Caco-2 (cell line): ENCODE data around the gene PHC2. TPM values are rescaled to one million over a fixed set of nuclear protein-coding genes. Genes with fewer than 3 reads are reported as not detected.

ENCODE experiments used
- BruUV-seq: library from RNA; stranded (reverse); fragments of 400-500 nt; replicated peaks from 2 replicates; lab custom pipeline; 2021; lab: Mats Ljungman, UMichigan
- CTCF ChIA-PET: fragments of 300-600 bp; sonication (Branson Sonifier 250); formaldehyde crosslinking; loops from one replicate; lab custom pipeline; 2022; ENCODE audit warnings: antibody characterized with exemption; lab: Charles Lee
- POLR2A ChIA-PET: fragments of 300-600 bp; sonication (Branson Sonifier 250); formaldehyde crosslinking; loops from one replicate; lab custom pipeline; 2022; ENCODE audit warnings: antibody characterized with exemption; lab: Charles Lee
- DNase-seq, 2 experiments: peaks; one replicate each; pipeline versions ENCODE4 v3.0.0 to v3.0.0-alpha.2; 2020 to 2022
- H3K27me3 ChIP-seq: replicated peaks from 2 replicates; pipeline ENCODE4 v1.6.0; 2011; ENCODE audit warnings: low read length; ENCODE audit not compliant: control insufficient read depth, insufficient read depth
- H3K36me3 ChIP-seq: 2 replicates; pipeline ENCODE4 v1.5.1; 2011; ENCODE audit warnings: low read length; ENCODE audit not compliant: control insufficient read depth, insufficient read depth
- H3K4me1 ChIP-seq: fragments of 250-450 bp; sonication (Bioruptor Pico); 2 replicates; pipeline ENCODE4 v1.5.1; 2020; ENCODE audit warnings: mild to moderate bottlenecking
- H3K4me3 ChIP-seq: 2 replicates; pipeline ENCODE4 v1.5.1; 2011; ENCODE audit warnings: low read depth, mild to moderate bottlenecking, control low read depth, low read length
- H3K9me3 ChIP-seq: fragments of 250-450 bp; sonication (Bioruptor Pico); 2 replicates; pipeline ENCODE4 v1.5.1; 2020; ENCODE audit warnings: mild to moderate bottlenecking, moderate library complexity
- H3K27ac Mint-ChIP-seq: one replicate; pipeline ENCODE4 v1.8.0; 2022; ENCODE audit warnings: mixed read lengths; ENCODE audit not compliant: unreplicated experiment
- H3K27me3 Mint-ChIP-seq: one replicate; pipeline ENCODE4 v1.8.0; 2022; ENCODE audit warnings: mixed read lengths; ENCODE audit not compliant: insufficient read depth, unreplicated experiment
- H3K36me3 Mint-ChIP-seq: one replicate; pipeline ENCODE4 v1.8.0; 2022; ENCODE audit warnings: mild to moderate bottlenecking, mixed read lengths; ENCODE audit not compliant: insufficient read depth, unreplicated experiment
- H3K4me1 Mint-ChIP-seq: one replicate; pipeline ENCODE4 v1.8.0; 2022; ENCODE audit warnings: low read depth, mixed read lengths; ENCODE audit not compliant: unreplicated experiment
- H3K4me3 Mint-ChIP-seq: one replicate; pipeline ENCODE4 v1.8.0; 2022; ENCODE audit warnings: mild to moderate bottlenecking, moderate library complexity, mixed read lengths; ENCODE audit not compliant: unreplicated experiment
- H3K9me3 Mint-ChIP-seq: one replicate; pipeline ENCODE4 v1.8.0; 2022; ENCODE audit warnings: mixed read lengths; ENCODE audit not compliant: unreplicated experiment
- CTCF ChIP-seq, 2 experiments: fragments of 200-600 bp in 1 of 2; IDR thresholded peaks; 1 replicate in 1 of 2; 2 replicates in 1 of 2; pipeline versions ENCODE4 v1.5.1 to v1.8.0; 2011 to 2022; ENCODE audit warnings: antibody characterized with exemption in 1 of 2, control low read depth in 1 of 2, inconsistent platforms in 1 of 2, low read depth in 1 of 2, low read length in 1 of 2, mild to moderate bottlenecking in 1 of 2, moderate library complexity in 1 of 2; ENCODE audit not compliant: insufficient read depth in 1 of 2, severe bottlenecking in 1 of 2, unreplicated experiment in 1 of 2
- intact Hi-C: fragments of 100-400 bp; cut with micrococcal nuclease; formaldehyde crosslinking; loops from one replicate; pipeline ENCODE4 v1.10.0; 2022; ENCODE audit not compliant: unreplicated experiment
- total RNA-seq: library from RNA; stranded (reverse); gene quantifications from 2 replicates; pipeline ENCODE4 v1.2.3, GENCODE V29; 2022

PHC2 gene
- total RNA-seq, 1 experiment from 2014 or later, result 35.2 TPM

GRCh38 chr1:33330906-33331305 is 100.0 kb downstream of the PHC2 start:
- BruUV-seq, result no TSS peak
- Histone ChIP-seq H3K4me1 (no peaks in the 10 kb centered on the region), H3K9me3 (no peaks in the 10 kb centered on the region), H3K36me3 (no peaks in the 10 kb centered on the region; the same call in none of the 2 replicates), H3K27me3 (no peaks in the 10 kb centered on the region), H3K4me3 (no peak overlapping the region)
- Mint-ChIP-seq H3K27me3 (no peaks in the 10 kb centered on the region), H3K9me3 (no peaks in the 10 kb centered on the region), H3K4me3 (no peak overlapping the region), H3K4me1 (no peaks in the 10 kb centered on the region), H3K36me3 (peaks cover 44% of the 10 kb centered on the region), H3K27ac (no peak overlapping the region)
- ChIA-PET CTCF (no interaction called here), POLR2A (no interaction called here)
- intact Hi-C loops, result no loop called here
- no peak for TF ChIP-seq CTCF (IDR thresholded peaks at IDR 0.05; ENCODE audit: insufficient read depth in 1 of 2, low read depth in 1 of 2, low read length in 1 of 2, severe bottlenecking in 1 of 2, unreplicated experiment in 1 of 2)
- DNase-seq, result no peak

DNA sequence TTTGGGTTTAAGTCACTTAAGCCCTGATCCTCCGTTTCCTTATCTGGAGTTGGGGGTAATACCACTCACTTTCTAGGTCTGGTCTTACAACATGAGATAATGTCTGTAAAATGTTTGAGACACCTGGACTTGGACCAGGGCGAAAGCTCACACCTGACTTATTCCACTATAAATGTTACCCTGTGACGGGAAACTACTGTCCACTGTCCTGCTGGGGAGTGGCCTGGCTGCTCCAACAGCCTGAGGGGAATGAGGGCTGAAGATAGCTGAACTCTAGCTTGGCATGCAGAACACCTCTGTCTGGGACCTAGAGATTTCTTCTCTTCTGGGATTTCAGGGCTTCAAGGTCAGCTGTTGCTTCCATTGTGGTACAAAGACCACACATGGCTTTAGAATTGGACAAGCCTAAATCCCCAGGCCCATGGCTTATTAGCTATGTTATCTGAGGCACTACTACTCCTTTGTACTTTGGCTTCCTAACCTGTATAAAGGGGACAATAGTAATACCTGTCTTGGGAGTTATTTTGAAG is 100.5 kb downstream of the PHC2 start:
- intact Hi-C loops, result no loop called here
- ChIA-PET CTCF (no interaction called here), POLR2A (interaction anchor here (0.5 kb wide), 1 partner anchor 16 kb away, joined by 11 read pairs; no protein-coding TSS in a partner anchor)
- no TSS peak for BruUV-seq
- Mint-ChIP-seq H3K27ac (no peak overlapping the region), H3K36me3 (peaks cover 49% of the 10 kb centered on the region), H3K27me3 (no peaks in the 10 kb centered on the region), H3K9me3 (no peaks in the 10 kb centered on the region), H3K4me3 (no peak overlapping the region), H3K4me1 (no peaks in the 10 kb centered on the region)
- no peaks in the 10 kb centered on the region for H3K4me1 ChIP-seq
- no peak for DNase-seq
- TF ChIP-seq CTCF (IDR thresholded peaks at IDR 0.05; ENCODE audit: insufficient read depth in 1 of 2, low read depth in 1 of 2, low read length in 1 of 2, severe bottlenecking in 1 of 2, unreplicated experiment in 1 of 2), result no peak
- H3K27me3 ChIP-seq, result no peaks in the 10 kb centered on the region
- no peak overlapping the region for H3K4me3 ChIP-seq
- H3K9me3 ChIP-seq, result no peaks in the 10 kb centered on the region
- H3K36me3 ChIP-seq, result no peaks in the 10 kb centered on the region; the same call in none of the 2 replicates

DNA sequence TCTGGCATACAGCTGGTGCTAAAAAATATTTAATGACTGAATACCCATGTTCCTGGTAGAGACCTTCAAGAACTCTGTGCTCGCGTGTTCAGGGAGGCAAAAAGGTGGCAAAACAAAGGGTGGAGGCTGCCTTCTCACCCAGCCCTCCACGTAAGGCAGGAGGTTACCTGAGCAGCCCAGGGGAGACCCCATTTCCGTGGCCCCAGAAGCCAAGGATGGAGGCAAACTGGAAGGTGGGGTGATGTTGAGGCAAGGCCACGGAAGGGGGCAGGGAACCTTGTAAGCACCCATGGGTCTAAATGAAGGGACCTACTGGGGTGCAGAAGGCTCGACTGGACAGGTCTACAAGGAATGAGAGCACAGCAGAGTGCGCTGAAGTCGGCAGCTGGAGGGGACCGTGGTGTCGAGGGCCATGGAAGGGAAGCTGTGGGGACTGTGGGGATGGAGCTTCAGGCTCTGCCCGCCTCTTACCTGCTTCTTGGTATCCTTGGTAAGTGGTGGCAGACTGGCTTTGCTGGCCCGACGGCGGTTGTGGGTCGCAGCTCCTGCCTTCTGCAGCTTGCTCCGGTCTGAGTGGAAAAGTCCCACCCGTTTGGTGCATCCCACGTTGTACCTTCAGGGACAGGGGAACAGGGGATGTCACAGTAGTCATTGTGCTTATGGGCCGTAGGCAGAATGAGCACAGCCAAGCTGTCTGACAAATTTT is 101.1 kb downstream of the PHC2 start:
- H3K9me3 ChIP-seq, result no peaks in the 10 kb centered on the region
- DNase-seq, result no peak
- no peak overlapping the region for H3K27ac Mint-ChIP-seq
- H3K36me3 ChIP-seq, result no peaks in the 10 kb centered on the region; the same call in none of the 2 replicates
- intact Hi-C loops, result no loop called here
- no peak for TF ChIP-seq CTCF (IDR thresholded peaks at IDR 0.05; ENCODE audit: insufficient read depth in 1 of 2, low read depth in 1 of 2, low read length in 1 of 2, severe bottlenecking in 1 of 2, unreplicated experiment in 1 of 2)
- H3K4me3 ChIP-seq, result no peak overlapping the region
- no peaks in the 10 kb centered on the region for H3K4me1 Mint-ChIP-seq
- CTCF ChIA-PET, result no interaction called here
- no peaks in the 10 kb centered on the region for H3K27me3 ChIP-seq
- no TSS peak for BruUV-seq
- no peaks in the 10 kb centered on the region for H3K4me1 ChIP-seq
- H3K9me3 Mint-ChIP-seq, result no peaks in the 10 kb centered on the region
- POLR2A ChIA-PET, result interaction anchor here (0.5 kb wide), 1 partner anchor 16 kb away, joined by 11 read pairs; no protein-coding TSS in a partner anchor
- H3K4me3 Mint-ChIP-seq, result no peak overlapping the region
- no peaks in the 10 kb centered on the region for H3K27me3 Mint-ChIP-seq
- H3K36me3 Mint-ChIP-seq, result peaks cover 54% of the 10 kb centered on the region
